ENCODE measurements around the gene RFESD. TPM values are rescaled to one million over a fixed set of nuclear protein-coding genes. Genes with fewer than 3 reads are reported as not detected.
"Not testable (repeated sequence)": the region's sequence is repeated elsewhere in the genome, so short reads cannot be mapped to it uniquely, and the experiment has no call there.

RFESD gene
- total RNA-seq, 6 experiments from 2014 or later, result 2.2 to 3.7 (median 2.3) TPM

DNA sequence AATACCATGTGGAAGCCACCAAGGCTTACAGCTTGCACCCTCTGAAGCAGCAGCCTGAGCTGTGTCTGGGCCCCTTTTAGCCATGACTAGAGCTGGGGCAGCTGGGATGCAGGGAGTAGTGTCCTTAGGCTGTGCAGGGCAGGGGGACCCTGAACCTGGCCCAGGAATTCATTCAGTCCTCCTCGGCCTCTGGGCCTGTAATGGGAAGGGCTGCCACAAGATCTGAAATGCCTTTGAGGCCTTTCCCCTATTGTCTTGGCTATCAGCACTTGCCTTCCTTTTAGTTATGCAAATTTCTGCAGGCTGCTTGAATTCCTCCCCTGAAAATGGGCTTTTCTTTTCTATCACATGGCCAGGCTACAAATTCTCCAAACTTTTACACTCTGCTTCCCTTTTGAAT is 17.6 kb upstream of the RFESD start:
- H3K9me3 Mint-ChIP-seq, result peaks cover 4% of the 10 kb centered on the region; the same call in 1 of the 2 replicates
- peaks cover 7% of the 10 kb centered on the region; the same call in 1 of the 2 replicates for H3K36me3 Mint-ChIP-seq (ENCODE audit: low read depth)
- peaks cover 29% of the 10 kb centered on the region for H3K4me1 Mint-ChIP-seq (ENCODE audit: low read depth)
- peaks cover 6% of the 10 kb centered on the region; the same call in 1 of the 2 replicates for H3K27me3 Mint-ChIP-seq (ENCODE audit: insufficient read depth)
- no peak overlapping the region for H3K4me3 Mint-ChIP-seq
- H3K27ac Mint-ChIP-seq, result no peak overlapping the region
- no peak for TF ChIP-seq CTCF (IDR thresholded peaks at IDR 0.05)
- DNase-seq, result no peak

DNA sequence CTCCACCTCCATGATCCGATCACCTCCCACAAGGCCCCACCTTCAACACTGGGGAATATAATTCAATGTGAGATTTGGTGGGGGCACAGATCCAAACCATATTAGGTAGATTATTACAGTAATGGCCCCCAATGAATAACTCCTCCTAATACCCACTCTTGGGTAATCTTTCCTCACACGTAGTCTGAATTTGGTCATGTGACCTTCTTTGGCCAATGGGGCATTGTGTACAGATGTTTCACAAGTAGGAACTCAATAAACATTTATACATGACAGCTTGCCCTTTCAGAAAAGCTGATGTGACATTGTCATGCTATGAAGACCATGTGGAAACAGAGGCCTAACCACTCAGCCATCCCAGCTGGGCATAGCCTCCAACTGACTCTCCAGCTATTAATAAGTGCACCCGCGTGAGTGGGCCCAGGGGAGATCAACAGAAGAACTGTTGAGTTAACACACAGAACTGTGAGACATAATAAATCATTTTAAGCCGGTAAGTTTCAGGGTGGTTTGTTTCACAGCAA is 16.1 kb upstream of the RFESD start:
- Mint-ChIP-seq H3K4me1 (ENCODE audit: low read depth) (peaks cover 26% of the 10 kb centered on the region), H3K9me3 (peaks cover 4% of the 10 kb centered on the region; the same call in 1 of the 2 replicates), H3K36me3 (ENCODE audit: low read depth) (peaks cover 7% of the 10 kb centered on the region; the same call in 1 of the 2 replicates), H3K4me3 (no peak overlapping the region), H3K27me3 (ENCODE audit: insufficient read depth) (no peaks in the 10 kb centered on the region), H3K27ac (no peak overlapping the region)
- TF ChIP-seq CTCF (IDR thresholded peaks at IDR 0.05), result no peak
- no peak for DNase-seq

- peak; percentile 75 for DNase-seq
- peaks cover 24% of the 10 kb centered on the region for H3K4me1 Mint-ChIP-seq (ENCODE audit: low read depth)
- peak overlapping the region; percentile 87 for H3K27ac Mint-ChIP-seq
- H3K27me3 Mint-ChIP-seq (ENCODE audit: insufficient read depth), result no peaks in the 10 kb centered on the region
- H3K36me3 Mint-ChIP-seq (ENCODE audit: low read depth), result peaks cover 7% of the 10 kb centered on the region; the same call in 1 of the 2 replicates
- peaks cover 4% of the 10 kb centered on the region; the same call in 1 of the 2 replicates for H3K9me3 Mint-ChIP-seq
- TF ChIP-seq CTCF (IDR thresholded peaks at IDR 0.05), result no peak
- peak overlapping the region; percentile 48; the same call in 1 of the 2 replicates for H3K4me3 Mint-ChIP-seq
These were observed 15.2 kb upstream of the RFESD start for GRCh38 chr5:95631255-95631958.

DNA sequence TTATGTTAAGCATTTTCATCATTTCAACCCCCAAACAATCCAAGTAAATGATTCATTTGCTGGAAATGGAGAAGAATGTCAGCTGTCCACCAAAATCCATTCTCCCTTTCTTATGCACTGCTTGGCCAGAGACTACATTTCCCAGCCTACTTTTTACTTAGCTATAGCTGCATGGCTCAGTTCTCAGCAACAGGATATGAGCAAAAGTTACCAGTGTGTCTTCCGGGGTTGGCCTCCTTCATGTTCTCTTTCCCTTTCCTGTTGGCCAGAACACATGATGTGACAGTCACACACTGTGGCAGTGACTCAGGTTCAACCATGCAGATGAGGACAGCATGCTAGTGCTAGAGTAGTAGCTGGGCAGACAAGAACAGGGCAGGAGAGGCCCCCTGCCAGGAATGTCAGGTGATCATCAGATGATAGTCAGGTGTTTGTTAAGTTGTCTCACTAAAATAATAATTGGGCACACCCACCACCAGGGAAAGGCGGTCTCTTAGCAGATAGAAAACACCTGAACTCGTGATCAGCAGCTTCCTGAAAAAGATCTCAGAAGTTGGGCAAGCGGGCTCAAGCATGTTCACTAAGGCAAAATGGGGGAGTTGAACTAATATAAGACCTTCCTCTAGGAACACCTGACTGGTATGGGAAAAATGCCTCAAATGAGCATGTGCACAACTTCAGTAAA is 14.4 kb upstream of the RFESD start:
- H3K27ac Mint-ChIP-seq, result peak overlapping the region; percentile 87
- peaks cover 24% of the 10 kb centered on the region for H3K4me1 Mint-ChIP-seq (ENCODE audit: low read depth)
- peak; percentile 74 for DNase-seq
- H3K4me3 Mint-ChIP-seq, result peak overlapping the region; percentile 48; the same call in 1 of the 2 replicates
- peaks cover 7% of the 10 kb centered on the region; the same call in 1 of the 2 replicates for H3K36me3 Mint-ChIP-seq (ENCODE audit: low read depth)
- no peak for TF ChIP-seq CTCF (IDR thresholded peaks at IDR 0.05)
- peaks cover 4% of the 10 kb centered on the region; the same call in 1 of the 2 replicates for H3K9me3 Mint-ChIP-seq
- H3K27me3 Mint-ChIP-seq (ENCODE audit: insufficient read depth), result no peaks in the 10 kb centered on the region

GRCh38 chr5:95632942-95633341 is 13.6 kb upstream of the RFESD start:
- H3K27me3 Mint-ChIP-seq (ENCODE audit: insufficient read depth); H3K27ac Mint-ChIP-seq; H3K36me3 Mint-ChIP-seq (ENCODE audit: low read depth); H3K9me3 Mint-ChIP-seq; DNase-seq; H3K4me3 Mint-ChIP-seq: not testable (repeated sequence)
- peaks cover 24% of the 10 kb centered on the region for H3K4me1 Mint-ChIP-seq (ENCODE audit: low read depth)
